DMS53 treated with DMSO at 0.1 percent for 48 hours (cell line): ENCODE results near the gene WDFY1.
"Not testable (repeated sequence)": the region's sequence is repeated elsewhere in the genome, so short reads cannot be mapped to it uniquely, and the experiment has no call there.

Source experiments
- DNase-seq: peaks from one replicate; lab custom pipeline; 2025; ENCODE audit not compliant: unreplicated experiment; lab: John Stamatoyannopoulos, UW

WDFY1 gene

DNA sequence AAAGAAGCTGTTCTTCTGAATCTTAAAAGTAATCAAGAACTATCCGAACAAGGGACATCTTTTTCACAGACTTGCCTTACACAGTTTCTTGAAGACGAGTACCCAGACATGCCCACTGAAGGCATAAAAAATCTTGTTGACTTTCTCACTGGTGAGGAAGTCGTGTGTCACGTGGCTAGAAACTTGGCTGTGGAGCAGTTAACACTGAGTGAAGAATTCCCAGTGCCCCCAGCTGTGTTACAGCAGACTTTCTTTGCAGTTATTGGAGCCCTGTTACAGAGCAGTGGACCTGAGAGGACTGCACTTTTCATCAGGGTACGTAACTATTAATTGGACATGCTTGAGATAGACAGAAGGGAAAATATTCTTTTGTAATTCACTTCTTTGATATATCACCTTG is 14.6 kb upstream of the WDFY1 start:
- DNase-seq = no peak

DNA sequence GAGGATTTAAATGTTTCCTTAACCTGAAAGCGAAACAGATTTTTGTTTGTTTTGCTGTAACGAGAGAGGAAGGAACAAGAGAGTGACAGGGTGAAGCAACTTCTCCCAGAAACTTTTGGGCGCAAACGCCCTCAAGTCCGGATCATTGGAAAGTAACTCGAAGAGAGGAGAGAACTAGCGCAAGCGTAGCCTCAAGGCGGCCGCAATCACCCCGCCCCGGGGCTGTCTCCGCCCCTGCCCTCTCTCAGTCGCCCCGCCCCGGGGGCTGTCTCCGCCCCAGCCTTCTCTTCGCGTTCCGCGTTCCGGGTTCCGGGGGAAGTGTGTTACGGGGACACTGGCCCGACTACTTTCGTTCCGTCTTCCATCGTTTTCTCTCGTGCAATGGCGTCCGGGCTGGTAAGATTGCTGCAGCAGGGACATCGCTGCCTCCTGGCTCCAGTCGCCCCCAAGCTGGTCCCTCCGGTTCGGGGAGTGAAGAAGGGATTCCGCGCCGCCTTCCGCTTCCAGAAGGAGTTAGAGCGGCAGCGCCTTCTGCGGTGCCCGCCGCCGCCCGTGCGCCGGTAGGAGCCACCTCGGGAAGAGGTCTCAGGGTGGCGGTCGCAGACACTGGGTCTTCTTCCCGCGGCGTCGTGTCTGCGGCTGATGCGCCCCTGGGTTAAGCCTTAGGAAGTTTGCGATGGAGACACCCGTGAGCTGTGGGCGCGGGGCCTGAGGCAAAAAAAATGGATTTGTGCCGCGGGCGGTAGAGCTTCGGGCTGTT is 12.1 kb upstream of the WDFY1 start, which contains the start of gene MRPL44:
TSS of gene MRPL44 (plus strand) at position 372 of the 760 bp plus-strand sequence. CDS start at position 382, 10 bp downstream.
- DNase-seq = peak; percentile 68

DNA sequence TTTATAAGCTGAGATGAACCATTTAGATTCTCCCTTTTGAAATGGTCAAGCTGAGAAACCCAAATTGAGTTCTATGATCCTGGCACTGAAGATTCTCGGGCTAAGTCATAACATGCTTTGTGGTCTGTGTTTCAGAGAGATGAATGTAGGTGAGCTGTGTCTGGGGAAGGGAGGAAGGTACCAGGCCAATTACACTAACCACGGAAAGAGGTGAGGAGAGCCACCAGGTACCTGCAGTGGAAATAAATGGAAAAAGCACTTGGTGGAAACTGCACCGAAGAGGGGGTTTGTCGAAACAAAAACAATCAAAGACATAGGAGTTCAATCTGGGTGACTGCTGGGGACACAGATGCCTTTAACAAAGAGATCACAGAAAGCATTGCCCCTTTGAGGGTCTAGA is 11.2 kb upstream of the WDFY1 start:
- no peak for DNase-seq

DNA sequence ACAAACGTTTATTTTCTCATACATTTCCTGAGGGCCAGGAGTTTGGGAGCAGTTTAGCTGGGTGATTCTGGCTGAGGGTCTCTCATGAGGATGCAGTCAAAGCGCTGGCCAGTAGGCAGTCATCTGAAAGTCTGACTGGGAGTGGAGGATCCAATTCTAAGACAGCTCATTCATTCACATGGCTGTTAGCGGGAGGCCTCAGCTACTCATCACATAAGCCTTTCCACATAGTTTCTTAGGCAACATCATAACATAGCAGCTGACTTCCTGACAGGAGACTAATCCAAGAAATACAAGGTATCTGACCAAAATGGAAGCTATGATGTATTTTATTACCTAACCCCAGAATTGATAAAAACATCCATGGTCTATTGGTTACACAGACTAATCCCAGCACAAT is 9.3 kb upstream of the WDFY1 start:
- DNase-seq = no peak

DNA sequence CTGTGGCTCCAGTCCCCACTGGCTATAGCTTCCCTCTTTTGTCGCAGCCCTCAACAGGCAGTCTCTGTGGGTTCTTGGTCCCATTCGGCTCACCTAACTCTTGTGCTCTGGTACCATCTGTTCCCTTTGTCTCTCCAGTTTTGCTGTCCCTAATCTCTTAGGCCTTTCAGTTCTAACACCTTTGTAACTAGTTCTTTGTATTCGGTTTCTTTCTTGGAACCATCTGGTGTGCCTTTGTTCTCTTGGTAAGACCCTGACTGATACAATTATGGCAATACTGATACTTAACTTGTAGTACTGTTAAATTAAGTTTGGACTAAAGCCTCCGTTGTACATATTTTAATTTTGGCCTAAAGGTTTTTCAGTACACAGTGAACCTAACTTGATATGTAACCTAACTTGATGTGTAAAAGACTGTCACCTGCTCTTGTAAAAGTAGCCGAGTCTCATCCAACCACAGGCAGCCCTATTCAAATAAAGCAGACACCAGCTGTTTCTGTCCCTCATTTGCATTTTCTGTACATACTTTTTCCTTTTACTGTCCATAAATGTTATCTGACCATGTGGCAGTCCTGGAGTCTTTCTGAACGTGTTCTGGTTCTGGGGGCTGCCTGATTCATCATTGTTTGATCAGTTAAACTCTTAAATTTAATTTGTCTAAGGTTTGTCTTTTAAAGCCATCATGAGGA is 7.3 kb upstream of the WDFY1 start:
- no peak for DNase-seq

DNA sequence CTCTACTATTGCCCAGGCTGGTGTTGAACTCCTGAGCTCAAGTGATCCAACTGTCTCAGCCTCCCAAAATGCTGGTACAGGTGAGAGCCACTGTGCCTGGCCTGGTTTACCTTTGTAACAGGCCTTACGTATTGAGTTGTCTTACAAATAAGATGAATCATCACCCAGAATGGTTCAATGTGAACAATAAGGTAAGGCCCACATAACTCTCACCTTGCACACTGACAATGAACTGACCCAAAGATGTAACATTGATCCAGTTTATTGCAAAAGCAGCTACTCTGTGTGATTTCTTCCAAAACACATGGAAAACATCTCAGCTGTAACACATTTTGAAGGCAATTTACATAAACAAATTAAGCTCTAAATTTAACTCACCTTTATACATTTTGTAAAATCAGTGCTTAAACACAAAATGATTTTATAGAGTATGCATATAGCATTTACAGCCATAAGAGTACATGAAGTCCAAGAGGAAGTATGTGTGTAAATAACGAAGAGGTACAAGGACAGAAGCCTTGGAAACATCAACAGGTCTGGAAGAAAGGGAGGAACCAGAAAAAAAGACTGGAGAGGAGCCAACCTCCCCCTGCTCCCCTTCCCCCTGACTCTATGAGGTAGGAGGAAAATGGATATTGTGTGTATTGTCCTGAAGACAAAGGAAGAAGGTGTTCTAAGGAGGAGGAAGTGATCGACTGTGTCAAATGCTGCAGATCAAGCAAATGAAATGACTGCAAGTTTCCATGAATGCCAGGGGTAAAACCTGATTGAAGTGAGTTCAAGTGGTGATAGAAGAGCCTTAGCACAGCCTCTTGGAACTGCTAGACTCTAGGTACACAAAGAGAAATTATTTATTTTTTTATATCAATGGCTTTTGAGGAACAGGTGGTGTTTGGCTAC is 5.6 kb upstream of the WDFY1 start:
- peak; percentile 6 for DNase-seq

DNA sequence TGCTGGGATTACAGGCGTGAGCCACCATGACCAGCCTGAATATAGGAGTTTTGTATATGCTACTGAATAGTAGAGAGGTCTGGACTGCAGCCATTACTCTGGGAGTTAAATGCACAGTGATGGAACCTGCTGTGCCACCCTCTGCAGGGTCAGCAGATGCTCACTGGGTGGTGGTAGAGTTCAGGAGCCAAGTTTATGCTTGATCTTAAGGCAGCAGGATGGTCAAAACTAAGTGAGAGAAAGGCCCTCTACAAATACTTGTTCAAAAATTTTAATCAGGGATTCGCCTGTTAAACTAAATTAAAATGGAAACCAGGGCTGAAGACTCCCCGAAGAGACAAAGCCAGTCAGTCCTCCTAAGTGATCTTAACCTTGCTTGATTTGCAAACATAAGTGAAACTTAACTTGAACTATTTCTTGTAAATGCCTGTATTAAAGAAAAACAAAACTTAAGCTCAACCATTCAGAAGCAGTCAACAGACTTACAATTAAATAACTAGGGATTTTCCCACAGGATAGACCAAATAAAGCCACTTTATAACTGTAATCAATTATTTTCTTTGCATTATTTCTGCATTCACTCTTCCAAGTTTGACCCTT is 4.2 kb upstream of the WDFY1 start:
- DNase-seq = no peak

DNA sequence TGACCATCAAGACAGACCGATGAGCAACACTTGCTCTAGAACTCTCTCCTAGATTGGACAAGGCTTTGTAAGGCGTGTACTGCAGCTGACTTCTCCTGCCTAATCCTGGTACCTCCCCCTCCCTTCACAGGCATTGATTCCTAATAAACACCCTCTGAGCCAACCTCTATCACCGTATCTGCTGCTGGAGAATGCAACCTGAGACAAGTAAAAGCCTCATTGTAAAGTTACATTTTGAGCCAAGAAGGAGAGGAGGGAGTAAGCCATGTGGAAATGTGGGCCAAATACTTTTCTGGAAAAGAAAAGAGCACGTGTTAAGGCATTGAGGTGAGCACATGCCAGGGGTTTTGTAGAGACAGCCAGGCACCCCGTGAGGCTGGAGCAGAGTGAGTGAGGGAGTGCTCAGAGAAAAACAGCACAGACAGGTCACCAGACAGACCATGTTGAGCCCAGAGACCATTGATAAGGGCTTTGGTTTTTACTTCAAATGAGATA is 2.6 kb upstream of the WDFY1 start:
- DNase-seq = no peak

DNA sequence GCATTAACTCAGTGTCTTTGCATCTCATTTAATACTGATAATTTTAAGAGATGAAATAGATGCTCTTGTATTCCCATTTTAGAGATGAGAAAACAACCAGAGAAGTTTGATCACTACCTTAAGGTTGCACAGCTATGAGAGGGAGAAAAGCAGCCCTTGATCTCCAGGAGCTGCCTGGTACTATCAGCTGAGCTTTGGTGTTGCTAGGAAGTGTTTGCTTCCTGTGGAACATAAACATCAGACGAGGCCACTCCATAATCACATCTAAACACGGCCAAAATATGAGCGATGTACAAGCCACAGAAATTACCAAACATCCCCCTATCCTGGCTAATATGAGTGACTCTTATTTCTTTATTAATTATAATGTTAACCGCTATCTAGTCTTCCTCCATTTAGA is 620 bp upstream of the WDFY1 start:
- DNase-seq = no peak

DNA sequence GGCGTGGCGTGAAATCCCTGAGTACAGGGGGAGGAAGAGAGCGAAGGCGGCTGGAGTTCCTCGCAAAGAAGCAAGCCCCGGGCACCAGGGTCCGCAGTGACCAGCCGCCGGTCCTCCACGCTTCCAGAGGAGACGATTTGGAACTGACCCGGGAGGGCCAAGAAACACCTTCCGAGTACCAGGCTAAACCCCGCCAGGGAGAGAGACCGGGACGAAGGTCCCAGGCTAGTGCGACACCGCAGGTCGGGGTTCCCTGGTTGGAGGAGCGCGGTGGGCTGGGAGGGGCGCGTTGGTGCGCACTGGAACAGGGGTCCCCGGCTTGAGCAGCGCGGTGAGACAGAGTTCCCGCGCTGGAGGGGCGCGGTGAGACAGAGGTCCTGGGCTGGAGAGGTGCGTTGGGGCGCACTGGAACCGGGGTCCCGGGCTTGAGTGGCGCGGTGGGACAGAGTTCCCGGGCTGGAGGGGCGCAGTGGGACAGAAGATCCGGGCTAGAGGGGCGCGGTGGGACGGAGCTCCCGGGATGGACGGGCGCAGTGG is 901 bp downstream of the WDFY1 start:
- no peak for DNase-seq

DNA sequence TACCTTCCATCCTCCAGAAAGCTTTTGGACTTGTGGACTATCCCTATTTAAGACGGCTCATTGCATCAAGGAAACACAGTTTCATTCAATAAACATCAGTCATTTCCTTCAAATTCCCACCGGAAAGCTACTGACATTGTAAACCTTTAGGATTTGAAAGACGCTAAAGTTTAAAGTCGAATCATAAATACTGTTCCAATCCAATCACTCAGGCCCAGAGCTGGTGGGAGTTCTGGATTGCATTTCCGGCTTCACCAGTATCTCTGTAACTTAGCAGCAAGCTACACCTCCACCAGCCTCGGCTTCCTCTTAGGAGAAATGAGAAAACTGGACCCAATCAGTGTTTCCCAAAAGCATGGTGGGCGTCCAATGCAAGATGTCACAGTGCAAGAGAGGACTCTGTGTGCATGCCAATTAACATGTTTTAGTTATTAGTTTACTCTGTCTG is 1.6 kb downstream of the WDFY1 start:
- DNase-seq = no peak

DNA sequence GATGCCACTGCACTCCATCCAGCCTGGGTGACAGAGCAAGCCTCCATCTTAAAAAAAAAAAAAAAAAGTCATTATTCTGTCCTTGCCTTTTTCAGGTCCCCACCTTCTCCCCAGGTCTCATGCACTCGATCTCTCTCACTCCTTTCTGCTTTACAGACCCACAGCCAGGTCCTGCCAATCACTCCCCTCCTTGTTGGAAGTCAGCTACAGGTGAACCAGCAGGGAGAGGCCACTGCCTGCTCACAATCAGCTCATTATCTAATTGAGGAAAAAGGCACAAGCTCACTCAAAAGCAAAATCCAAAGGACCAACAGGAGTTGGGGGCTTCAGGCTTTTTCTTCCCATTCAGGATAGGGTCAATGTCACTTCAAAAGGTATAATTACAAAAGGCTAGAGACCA is 2.0 kb downstream of the WDFY1 start:
- no peak for DNase-seq

DNA sequence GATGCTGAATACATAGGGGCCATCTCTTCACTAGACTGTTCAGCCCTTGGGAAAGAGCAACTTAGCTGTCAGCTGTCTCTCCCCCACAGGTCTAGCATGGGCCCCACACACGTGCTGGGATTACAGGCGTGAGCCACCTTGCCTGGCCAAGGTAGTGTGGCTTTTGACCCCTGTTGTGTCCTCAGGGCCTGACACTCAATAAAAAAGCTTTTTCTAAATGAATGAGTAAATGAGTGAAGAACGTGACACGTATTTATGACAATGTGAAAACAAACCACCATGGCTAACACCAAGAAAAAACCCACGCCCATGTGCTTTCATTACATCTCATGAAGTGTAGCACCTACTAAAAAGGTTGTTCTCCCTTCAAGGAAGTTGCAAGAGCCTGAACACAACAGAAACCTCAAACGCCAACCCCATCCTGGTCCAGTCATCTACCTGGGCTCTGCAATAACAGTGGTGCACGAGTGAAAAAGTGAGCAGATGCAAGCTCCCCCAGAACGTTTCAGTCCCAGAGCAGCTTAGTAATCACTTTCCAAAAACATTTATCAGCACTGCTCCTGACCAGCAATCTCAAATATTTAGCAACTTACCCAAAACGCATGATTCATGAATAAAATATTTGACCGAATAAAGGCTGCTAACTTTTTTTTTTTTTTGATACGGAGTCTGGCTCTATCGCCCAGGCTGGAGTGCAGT is 3.4 kb downstream of the WDFY1 start:
- no peak for DNase-seq

DNA sequence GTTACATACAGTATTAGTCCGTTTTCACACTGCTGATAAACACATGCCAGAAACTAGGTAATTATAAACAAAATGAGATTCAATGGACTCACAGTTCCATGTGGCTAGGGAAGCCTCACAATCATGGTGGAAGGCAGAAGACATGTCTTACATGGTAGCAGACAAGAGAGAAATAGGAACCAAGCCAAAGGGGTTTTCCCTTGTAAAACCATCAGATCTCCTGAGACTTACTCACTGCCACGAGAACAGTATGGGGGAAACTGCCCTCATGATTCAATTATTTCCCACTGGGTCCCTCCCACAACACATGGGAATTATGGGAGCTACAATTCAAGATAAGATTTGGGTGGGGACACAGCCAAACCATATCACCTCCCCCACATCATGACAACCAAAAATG is 5.7 kb downstream of the WDFY1 start:
- not testable (repeated sequence) for DNase-seq

DNA sequence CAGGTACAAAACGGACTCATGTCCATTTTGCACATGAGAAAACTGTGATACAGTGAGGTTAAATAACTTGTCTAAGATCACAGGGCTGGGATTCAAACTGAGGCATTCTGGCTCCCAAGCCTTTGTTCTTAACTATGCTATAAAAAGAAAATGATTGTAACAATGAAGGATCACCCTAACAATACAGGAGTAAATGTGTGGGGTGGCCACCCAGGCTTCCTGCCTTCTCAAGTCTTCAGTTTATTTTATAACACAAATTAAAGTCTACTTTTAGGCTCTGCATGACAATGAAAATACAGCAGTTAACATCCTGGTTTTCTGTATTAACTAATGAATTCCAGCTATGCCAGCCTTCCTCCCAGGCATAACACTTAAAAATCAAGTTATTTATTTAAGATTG is 7.6 kb downstream of the WDFY1 start:
- DNase-seq = no peak

DNA sequence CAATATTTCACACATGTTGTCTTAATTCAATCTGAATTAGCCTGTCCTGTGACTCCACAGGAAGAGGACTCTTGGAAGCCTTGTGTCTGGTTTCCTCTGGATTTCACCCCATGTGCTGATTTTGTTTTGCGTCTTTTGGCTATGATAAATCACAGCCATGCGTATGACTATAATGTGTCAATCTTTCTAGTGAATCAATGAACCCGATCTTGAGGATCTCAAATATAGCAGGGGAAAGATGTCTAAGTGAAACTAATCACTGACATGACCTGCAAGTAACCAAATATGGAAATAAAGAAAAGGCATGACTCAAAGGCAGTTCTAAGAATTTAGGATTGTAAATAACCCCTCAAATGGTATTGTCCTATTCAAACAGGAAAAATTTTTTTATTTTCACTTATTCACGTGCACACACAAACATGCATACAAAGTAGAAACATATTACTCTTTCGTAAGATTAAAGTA is 8.2 kb downstream of the WDFY1 start:
- DNase-seq = no peak

DNA sequence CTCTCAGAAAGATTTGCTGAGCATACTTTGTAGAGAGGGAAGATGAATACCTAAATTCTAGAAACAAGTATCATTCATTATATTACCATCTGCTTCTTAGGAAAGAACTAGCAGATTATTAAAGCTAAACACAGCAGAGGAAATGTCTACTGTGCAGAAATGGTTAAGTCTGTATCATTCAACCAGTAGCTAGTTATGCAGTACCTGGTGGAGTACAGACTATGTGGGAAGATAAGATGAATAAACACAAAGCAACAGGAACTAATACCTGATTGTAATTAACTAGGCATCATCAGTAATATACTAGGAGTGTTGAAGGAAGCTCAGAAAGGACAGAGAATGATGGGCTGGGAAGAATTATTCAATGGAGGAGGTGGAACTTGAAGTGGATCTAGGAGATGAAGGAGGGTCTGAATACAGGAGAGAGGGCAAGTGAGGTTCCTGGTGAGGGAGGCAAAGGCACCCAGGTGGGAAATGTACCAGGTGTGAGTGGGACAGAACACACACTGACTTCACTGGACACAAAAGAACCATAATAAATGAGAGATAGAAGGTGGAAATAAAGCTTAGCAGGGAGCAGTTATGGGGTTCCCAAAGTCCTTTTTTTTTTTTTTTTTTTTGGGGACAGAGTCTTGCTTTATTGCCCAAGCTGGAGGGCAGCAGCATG is 9.5 kb downstream of the WDFY1 start:
- DNase-seq = no peak

DNA sequence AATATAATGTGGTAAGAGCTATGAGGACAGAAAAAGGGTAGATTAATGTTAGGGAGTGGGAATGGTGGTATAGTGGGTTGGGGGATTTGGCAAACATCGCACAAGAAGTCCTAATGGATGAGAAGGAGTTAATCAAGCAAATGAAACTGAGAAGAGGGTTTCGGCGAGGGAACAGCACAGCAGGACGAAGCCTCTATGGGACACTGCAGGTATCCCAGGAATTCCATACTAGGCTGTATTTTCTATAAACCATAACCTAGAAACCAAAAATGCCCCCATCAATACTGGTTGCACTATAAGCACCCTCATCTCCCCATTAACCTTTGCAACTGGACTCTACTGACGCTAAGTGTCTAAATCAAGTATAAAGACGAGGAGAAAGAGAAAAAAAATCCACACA is 10.3 kb downstream of the WDFY1 start:
- no peak for DNase-seq
